GM23338 (cell line): ENCODE measurements around the gene KIF6.

Experiments used
- CREB1 ChIP-seq: fragments of 250-450 bp; sonication (Bioruptor Pico); IDR thresholded peaks from 2 replicates; pipeline ENCODE4 v1.5.0; 2020; ENCODE audit warnings: low read depth, mild to moderate bottlenecking, moderate library complexity
- EZH2 ChIP-seq: fragments of 200-600 bp; sonication (generic); IDR thresholded peaks from one replicate; pipeline ENCODE4 v1.8.0; 2017; ENCODE audit warnings: antibody characterized with exemption, mild to moderate bottlenecking, low read depth; ENCODE audit not compliant: unreplicated experiment
- EZH2phosphoT487 ChIP-seq: fragments of 200-600 bp; sonication (generic); IDR thresholded peaks from one replicate; pipeline ENCODE4 v1.8.1; 2018; ENCODE audit warnings: antibody characterized with exemption; ENCODE audit not compliant: unreplicated experiment
- JUNB ChIP-seq: IDR thresholded peaks from one replicate; pipeline ENCODE4 v1.6.1; 2016; ENCODE audit warnings: antibody characterized with exemption; ENCODE audit not compliant: unreplicated experiment
- POLR2AphosphoS5 ChIP-seq: IDR thresholded peaks from 2 replicates; pipeline ENCODE4 v1.6.1; 2016; ENCODE audit warnings: antibody characterized with exemption, low read depth
- ZNF114 ChIP-seq: fragments of 250-450 bp; sonication (Bioruptor Pico); IDR thresholded peaks from 2 replicates; pipeline ENCODE4 v1.5.0; 2020; ENCODE audit warnings: mild to moderate bottlenecking, moderate library complexity
- ZNF462 ChIP-seq: fragments of 250-450 bp; sonication (Bioruptor Pico); IDR thresholded peaks from 2 replicates; pipeline ENCODE4 v1.5.0; 2020; ENCODE audit warnings: mild to moderate bottlenecking, moderate library complexity
- TF ChIP-seq, protein P1 (sequence below), 2 experiments: fragments of 200-600 bp in 1 of 2; sonication (generic) in 1 of 2; conservative IDR thresholded peaks; 2 replicates each; pipeline versions ENCODE4 v1.5.1 to v1.6.1; 2016 to 2017; ENCODE audit warnings: antibody characterized with exemption in 2 of 2, low read depth in 2 of 2, mild to moderate bottlenecking in 2 of 2, moderate library complexity in 1 of 2
- TF ChIP-seq, protein P2 (sequence below): IDR thresholded peaks from one replicate; pipeline ENCODE4 v1.6.1; 2018; ENCODE audit warnings: antibody characterized with exemption; ENCODE audit not compliant: unreplicated experiment

- TF ChIP-seq POLR2AphosphoS5: no peak
- TF ChIP-seq, protein P1, sequence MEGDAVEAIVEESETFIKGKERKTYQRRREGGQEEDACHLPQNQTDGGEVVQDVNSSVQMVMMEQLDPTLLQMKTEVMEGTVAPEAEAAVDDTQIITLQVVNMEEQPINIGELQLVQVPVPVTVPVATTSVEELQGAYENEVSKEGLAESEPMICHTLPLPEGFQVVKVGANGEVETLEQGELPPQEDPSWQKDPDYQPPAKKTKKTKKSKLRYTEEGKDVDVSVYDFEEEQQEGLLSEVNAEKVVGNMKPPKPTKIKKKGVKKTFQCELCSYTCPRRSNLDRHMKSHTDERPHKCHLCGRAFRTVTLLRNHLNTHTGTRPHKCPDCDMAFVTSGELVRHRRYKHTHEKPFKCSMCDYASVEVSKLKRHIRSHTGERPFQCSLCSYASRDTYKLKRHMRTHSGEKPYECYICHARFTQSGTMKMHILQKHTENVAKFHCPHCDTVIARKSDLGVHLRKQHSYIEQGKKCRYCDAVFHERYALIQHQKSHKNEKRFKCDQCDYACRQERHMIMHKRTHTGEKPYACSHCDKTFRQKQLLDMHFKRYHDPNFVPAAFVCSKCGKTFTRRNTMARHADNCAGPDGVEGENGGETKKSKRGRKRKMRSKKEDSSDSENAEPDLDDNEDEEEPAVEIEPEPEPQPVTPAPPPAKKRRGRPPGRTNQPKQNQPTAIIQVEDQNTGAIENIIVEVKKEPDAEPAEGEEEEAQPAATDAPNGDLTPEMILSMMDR (conservative IDR thresholded peaks at IDR 0.05; ENCODE audit: low read depth in 2 of 2): no peak
- no peak for TF ChIP-seq EZH2
- no peak for TF ChIP-seq CREB1 (CRISPR knock-in tag)
- TF ChIP-seq, protein P2, sequence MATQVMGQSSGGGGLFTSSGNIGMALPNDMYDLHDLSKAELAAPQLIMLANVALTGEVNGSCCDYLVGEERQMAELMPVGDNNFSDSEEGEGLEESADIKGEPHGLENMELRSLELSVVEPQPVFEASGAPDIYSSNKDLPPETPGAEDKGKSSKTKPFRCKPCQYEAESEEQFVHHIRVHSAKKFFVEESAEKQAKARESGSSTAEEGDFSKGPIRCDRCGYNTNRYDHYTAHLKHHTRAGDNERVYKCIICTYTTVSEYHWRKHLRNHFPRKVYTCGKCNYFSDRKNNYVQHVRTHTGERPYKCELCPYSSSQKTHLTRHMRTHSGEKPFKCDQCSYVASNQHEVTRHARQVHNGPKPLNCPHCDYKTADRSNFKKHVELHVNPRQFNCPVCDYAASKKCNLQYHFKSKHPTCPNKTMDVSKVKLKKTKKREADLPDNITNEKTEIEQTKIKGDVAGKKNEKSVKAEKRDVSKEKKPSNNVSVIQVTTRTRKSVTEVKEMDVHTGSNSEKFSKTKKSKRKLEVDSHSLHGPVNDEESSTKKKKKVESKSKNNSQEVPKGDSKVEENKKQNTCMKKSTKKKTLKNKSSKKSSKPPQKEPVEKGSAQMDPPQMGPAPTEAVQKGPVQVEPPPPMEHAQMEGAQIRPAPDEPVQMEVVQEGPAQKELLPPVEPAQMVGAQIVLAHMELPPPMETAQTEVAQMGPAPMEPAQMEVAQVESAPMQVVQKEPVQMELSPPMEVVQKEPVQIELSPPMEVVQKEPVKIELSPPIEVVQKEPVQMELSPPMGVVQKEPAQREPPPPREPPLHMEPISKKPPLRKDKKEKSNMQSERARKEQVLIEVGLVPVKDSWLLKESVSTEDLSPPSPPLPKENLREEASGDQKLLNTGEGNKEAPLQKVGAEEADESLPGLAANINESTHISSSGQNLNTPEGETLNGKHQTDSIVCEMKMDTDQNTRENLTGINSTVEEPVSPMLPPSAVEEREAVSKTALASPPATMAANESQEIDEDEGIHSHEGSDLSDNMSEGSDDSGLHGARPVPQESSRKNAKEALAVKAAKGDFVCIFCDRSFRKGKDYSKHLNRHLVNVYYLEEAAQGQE: no peak
- no peak for TF ChIP-seq JUNB
- no peak for TF ChIP-seq EZH2phosphoT487
- no peak for TF ChIP-seq ZNF114 (CRISPR knock-in tag)
- TF ChIP-seq ZNF462 (CRISPR knock-in tag): no peak
Measured at GRCh38 chr6:39380837-39381549, 344.2 kb downstream of the KIF6 start.
